Measurements from ENCODE around the gene C3orf20.

C3orf20 gene

GRCh38 chr3:14674841-14675240 is at the start of gene C3orf20:
Gene C3orf20 (plus strand): TSS chr3:14675141. CDS start chr3:14682714, 7,573 bp downstream.
- no peak for DNase-seq (ENCODE audit: low read depth)

- DNase-seq (ENCODE audit: low read depth), result no peak
Observed at GRCh38 chr3:14625443-14625842, 49.5 kb upstream of the C3orf20 start.

- DNase-seq (ENCODE audit: low read depth), result no peak
Observed at GRCh38 chr3:14627815-14628214, 47.1 kb upstream of the C3orf20 start.

- no peak for DNase-seq (ENCODE audit: low read depth)
Observed at GRCh38 chr3:14628406-14628805, 46.5 kb upstream of the C3orf20 start.

GRCh38 chr3:14630404-14631100 is 44.4 kb upstream of the C3orf20 start:
- DNase-seq (ENCODE audit: low read depth), result no peak

- no peak for DNase-seq (ENCODE audit: low read depth)
Observed at GRCh38 chr3:14631101-14631497, 43.8 kb upstream of the C3orf20 start.

GRCh38 chr3:14631687-14632441 is 43.1 kb upstream of the C3orf20 start:
- DNase-seq (ENCODE audit: low read depth), result no peak

- DNase-seq (ENCODE audit: low read depth), result no peak
Observed at GRCh38 chr3:14632442-14632930, 42.5 kb upstream of the C3orf20 start.

- DNase-seq (ENCODE audit: low read depth), result no peak
Observed at GRCh38 chr3:14633417-14633816, 41.5 kb upstream of the C3orf20 start.

GRCh38 chr3:14633819-14634424 is 41.0 kb upstream of the C3orf20 start:
- DNase-seq (ENCODE audit: low read depth), result no peak

- DNase-seq (ENCODE audit: low read depth), result no peak
Observed at GRCh38 chr3:14634763-14635400, 40.1 kb upstream of the C3orf20 start.

- DNase-seq (ENCODE audit: low read depth), result no peak
Observed at GRCh38 chr3:14636496-14637087, 38.3 kb upstream of the C3orf20 start.

GRCh38 chr3:14640157-14640562 is 34.8 kb upstream of the C3orf20 start:
- no peak for DNase-seq (ENCODE audit: low read depth)

GRCh38 chr3:14640734-14641133 is 34.2 kb upstream of the C3orf20 start:
- no peak for DNase-seq (ENCODE audit: low read depth)

- no peak for DNase-seq (ENCODE audit: low read depth)
Observed at GRCh38 chr3:14641346-14641745, 33.6 kb upstream of the C3orf20 start.

GRCh38 chr3:14645453-14645852 is 29.5 kb upstream of the C3orf20 start:
- no peak for DNase-seq (ENCODE audit: low read depth)

GRCh38 chr3:14646131-14646573 is 28.8 kb upstream of the C3orf20 start:
- no peak for DNase-seq (ENCODE audit: low read depth)

GRCh38 chr3:14646589-14647413 is 28.1 kb upstream of the C3orf20 start:
- DNase-seq (ENCODE audit: low read depth), result no peak

- DNase-seq (ENCODE audit: low read depth), result no peak
Observed at GRCh38 chr3:14647976-14648955, 26.7 kb upstream of the C3orf20 start.

GRCh38 chr3:14649466-14649865 is 25.5 kb upstream of the C3orf20 start:
- DNase-seq (ENCODE audit: low read depth), result no peak

Measured in non-pigmented ciliary epithelial cell (primary cell).